BE2C (cell line): ENCODE measurements around the gene P2RY6.

Source experiments
- DNase-seq: peaks from one replicate; pipeline ENCODE4 v3.0.0-alpha.2; 2020
- H3K27me3 ChIP-seq: fragments of 250-450 bp; sonication (Bioruptor Pico); 2 replicates; pipeline ENCODE4 v1.5.1; 2020; ENCODE audit warnings: mild to moderate bottlenecking
- H3K36me3 ChIP-seq: fragments of 250-450 bp; sonication (Bioruptor Pico); 2 replicates; pipeline ENCODE4 v1.5.1; 2020; ENCODE audit warnings: mild to moderate bottlenecking
- H3K4me1 ChIP-seq: fragments of 250-450 bp; sonication (Bioruptor Pico); 2 replicates; pipeline ENCODE4 v1.5.1; 2020
- H3K4me3 ChIP-seq: 2 replicates; pipeline ENCODE4 v1.5.1; 2011; ENCODE audit warnings: low read depth, low read length
- H3K9me3 ChIP-seq: fragments of 250-450 bp; sonication (Bioruptor Pico); 2 replicates; pipeline ENCODE4 v1.5.1; 2020
- CTCF ChIP-seq: IDR thresholded peaks from 2 replicates; pipeline ENCODE4 v1.5.1; 2012; ENCODE audit warnings: mild to moderate bottlenecking, low read depth, low read length

The P2RY6 gene

GRCh38 chr11:73233211-73233610, 38.9 kb upstream of the P2RY6 start:
- Histone ChIP-seq H3K27me3 (no peaks in the 10 kb centered on the region), H3K36me3 (no peaks in the 10 kb centered on the region), H3K4me3 (no peak overlapping the region), H3K9me3 (no peaks in the 10 kb centered on the region), H3K4me1 (peaks cover 3% of the 10 kb centered on the region; the same call in 1 of the 2 replicates)
- TF ChIP-seq CTCF, result no peak
- DNase-seq, result no peak

- Histone ChIP-seq H3K36me3 (no peaks in the 10 kb centered on the region), H3K4me3 (no peak overlapping the region), H3K4me1 (peaks cover 3% of the 10 kb centered on the region; the same call in 1 of the 2 replicates), H3K9me3 (no peaks in the 10 kb centered on the region), H3K27me3 (no peaks in the 10 kb centered on the region)
- DNase-seq, result no peak
- no peak for TF ChIP-seq CTCF
Measured at GRCh38 chr11:73233692-73234470, 38.3 kb upstream of the P2RY6 start.

GRCh38 chr11:73234471-73235181, 37.5 kb upstream of the P2RY6 start:
- TF ChIP-seq CTCF, result no peak
- Histone ChIP-seq H3K9me3 (no peaks in the 10 kb centered on the region), H3K27me3 (no peaks in the 10 kb centered on the region), H3K36me3 (no peaks in the 10 kb centered on the region), H3K4me3 (no peak overlapping the region), H3K4me1 (peaks cover 3% of the 10 kb centered on the region; the same call in 1 of the 2 replicates)
- DNase-seq, result peak; percentile 4

GRCh38 chr11:73235236-73235786, 36.8 kb upstream of the P2RY6 start:
- H3K27me3 ChIP-seq, result no peaks in the 10 kb centered on the region
- H3K36me3 ChIP-seq, result no peaks in the 10 kb centered on the region
- DNase-seq, result peak; percentile 0
- TF ChIP-seq CTCF, result no peak
- H3K4me1 ChIP-seq, result peaks cover 3% of the 10 kb centered on the region; the same call in 1 of the 2 replicates
- no peak overlapping the region for H3K4me3 ChIP-seq
- no peaks in the 10 kb centered on the region for H3K9me3 ChIP-seq

- no peak for TF ChIP-seq CTCF
- no peaks in the 10 kb centered on the region for H3K27me3 ChIP-seq
- H3K9me3 ChIP-seq, result no peaks in the 10 kb centered on the region
Measured at GRCh38 chr11:73236205-73236765, 35.9 kb upstream of the P2RY6 start.

More at GRCh38 chr11:73236205-73236765, 35.9 kb upstream of the P2RY6 start:
- H3K4me1 ChIP-seq, result peaks cover 3% of the 10 kb centered on the region; the same call in 1 of the 2 replicates
- DNase-seq, result peak; percentile 1
- H3K36me3 ChIP-seq, result no peaks in the 10 kb centered on the region
- no peak overlapping the region for H3K4me3 ChIP-seq
